GM10847 (cell line): ENCODE data around the gene LENG1.

Experiments
- POLR2A ChIP-seq: IDR thresholded peaks from 2 replicates; pipeline ENCODE4 v1.6.1; 2011; ENCODE audit not compliant: insufficient read length; ENCODE audit errors: extremely low read depth

LENG1 gene

GRCh38 chr19:54173359-54173699 is 13.8 kb upstream of the LENG1 start:
- no peak for TF ChIP-seq POLR2A

GRCh38 chr19:54172471-54173358 is 13.2 kb upstream of the LENG1 start, which contains the start of gene TMC4:
TSS of gene TMC4 (minus strand) at chr19:54173160. CDS start at chr19:54173117, 43 bp downstream.
- TF ChIP-seq POLR2A, result no peak

- TF ChIP-seq POLR2A, result no peak
Observed at GRCh38 chr19:54169149-54169740, 9.7 kb upstream of the LENG1 start.

- no peak for TF ChIP-seq POLR2A
Observed at GRCh38 chr19:54168174-54168917, 8.8 kb upstream of the LENG1 start.

GRCh38 chr19:54165222-54165621 is 5.7 kb upstream of the LENG1 start:
- TF ChIP-seq POLR2A, result no peak

- TF ChIP-seq POLR2A, result no peak
Observed at GRCh38 chr19:54164369-54165068, 5.0 kb upstream of the LENG1 start.

- TF ChIP-seq POLR2A, result no peak
Observed at GRCh38 chr19:54162884-54163283, 3.4 kb upstream of the LENG1 start.

- no peak for TF ChIP-seq POLR2A
Observed at GRCh38 chr19:54162241-54162805, 2.8 kb upstream of the LENG1 start.

- TF ChIP-seq POLR2A, result no peak
Observed at GRCh38 chr19:54160854-54161253, 1.3 kb upstream of the LENG1 start.

GRCh38 chr19:54160182-54160811 is 776 bp upstream of the LENG1 start:
- no peak for TF ChIP-seq POLR2A

- no peak for TF ChIP-seq POLR2A
Observed at GRCh38 chr19:54158812-54159351, 639 bp downstream of the LENG1 start.

- no peak for TF ChIP-seq POLR2A
Observed at GRCh38 chr19:54156953-54157352, 2.6 kb downstream of the LENG1 start.

GRCh38 chr19:54156490-54156889 is 3.0 kb downstream of the LENG1 start:
- TF ChIP-seq POLR2A, result no peak

- TF ChIP-seq POLR2A, result no peak
Observed at GRCh38 chr19:54155694-54156093, 3.8 kb downstream of the LENG1 start.
